A549 (cell line): ENCODE results near the gene UGT3A1. TPM values are rescaled to one million over a fixed set of nuclear protein-coding genes. Genes with fewer than 3 reads are reported as not detected.

Experiments
- ATAC-seq, 2 experiments: fragments of 200-7000 bp in 1 of 2; fragments of >200 bp in 1 of 2; cut with Nextera tagmentation in 1 of 2; cut with Tn5 transposase in 1 of 2; 3 replicates each; pipeline versions ENCODE4 v1.8.0 to v1.9.1; 2018 to 2020; ENCODE audit warnings: mild to moderate bottlenecking in 1 of 2, moderate library complexity in 1 of 2
- CTCF ChIA-PET: fragments of 300-600 bp; sonication (Branson Sonifier 250); formaldehyde crosslinking; extraction: SDS; loops from one replicate; lab custom pipeline; 2021; ENCODE audit warnings: antibody characterized with exemption, inconsistent platforms; lab: Yijun Ruan, JAX
- POLR2A ChIA-PET: fragments of 350-600 bp; formaldehyde crosslinking; extraction: SDS; loops from one replicate; lab custom pipeline; 2021; ENCODE audit warnings: antibody characterized with exemption, inconsistent platforms; lab: Yijun Ruan, JAX
- DNase-seq, 2 experiments: peaks; one replicate each; pipeline versions ENCODE4 v3.0.0 to v3.0.0-alpha.2; 2011 to 2016; ENCODE audit warnings: low read depth in 1 of 2, low spot score in 1 of 2
- FAIRE-seq: peaks from 2 replicates; lab custom pipeline; 2011; peaks lifted over from hg19 to GRCh38; lab: Jason Lieb, UNC
- H3K27ac ChIP-seq, 2 experiments: fragments of >200 bp; sonication (Bioruptor Twin); formaldehyde crosslinking; 3 replicates each; pipeline ENCODE4 v1.5.1; 2016 to 2017
- H3K4me1 ChIP-seq: fragments of >200 bp; sonication (Bioruptor Twin); formaldehyde crosslinking; 3 replicates; pipeline ENCODE4 v1.6.1; 2016
- H3K4me2 ChIP-seq: fragments of >200 bp; sonication (Bioruptor Twin); formaldehyde crosslinking; 3 replicates; pipeline ENCODE4 v1.6.1; 2016
- H3K4me3 ChIP-seq: fragments of >200 bp; sonication (Bioruptor Twin); formaldehyde crosslinking; 3 replicates; pipeline ENCODE4 v1.5.1; 2016
- H3K9me3 ChIP-seq: fragments of >200 bp; sonication (Bioruptor Twin); formaldehyde crosslinking; 3 replicates; pipeline ENCODE4 v1.6.1; 2016
- EP300 ChIP-seq, 2 experiments: fragments of >200 bp; sonication (Bioruptor Twin); formaldehyde crosslinking; IDR thresholded peaks; 2 replicates in 1 of 2; 3 replicates in 1 of 2; pipeline ENCODE4 v1.6.1; 2016 to 2017
- ESRRA ChIP-seq: fragments of 150-350 bp; IDR thresholded peaks from 2 replicates; pipeline ENCODE4 v1.6.1; 2014; ENCODE audit warnings: mild to moderate bottlenecking, low read length, borderline replicate concordance
- FOSL2 ChIP-seq, 2 experiments: fragments of 450-650 bp in 1 of 2; fragments of >200 bp in 1 of 2; sonication (Bioruptor Twin) in 1 of 2; formaldehyde crosslinking; IDR thresholded peaks; 2 replicates each; pipeline versions ENCODE4 v1.5.0 to v1.6.1; 2016 to 2020; ENCODE audit warnings: mild to moderate bottlenecking in 1 of 2, moderate library complexity in 1 of 2
- JUN ChIP-seq, 2 experiments: fragments of >200 bp; sonication (Bioruptor Twin); formaldehyde crosslinking; IDR thresholded peaks; 2 replicates in 1 of 2; 3 replicates in 1 of 2; pipeline ENCODE4 v1.6.1; 2016 to 2017
- JUNB ChIP-seq: fragments of >200 bp; sonication (Bioruptor Twin); formaldehyde crosslinking; IDR thresholded peaks from 2 replicates; pipeline ENCODE4 v1.6.1; 2016
- KDM1A ChIP-seq: fragments of 200-600 bp; sonication (generic); IDR thresholded peaks from 2 replicates; pipeline ENCODE4 v1.6.1; 2016; ENCODE audit warnings: low read depth, mild to moderate bottlenecking
- KDM5A ChIP-seq: fragments of 200-600 bp; sonication (generic); IDR thresholded peaks from 2 replicates; pipeline ENCODE4 v1.6.1; 2016; ENCODE audit warnings: antibody characterized with exemption, mild to moderate bottlenecking
- MAFK ChIP-seq: fragments of 450-650 bp; IDR thresholded peaks from 2 replicates; pipeline ENCODE4 v1.6.1; 2014; ENCODE audit not compliant: partially characterized antibody
- NFE2L2 ChIP-seq: fragments of 150-350 bp; conservative IDR thresholded peaks from 2 replicates; pipeline ENCODE4 v1.6.1; 2014; ENCODE audit warnings: low read length
- NR3C1 ChIP-seq: fragments of >200 bp; sonication (Bioruptor Twin); formaldehyde crosslinking; IDR thresholded peaks from 3 replicates; pipeline ENCODE4 v1.6.1; 2017
- POLR2A ChIP-seq: IDR thresholded peaks from 2 replicates; pipeline ENCODE4 v1.6.1; 2012; ENCODE audit warnings: mild to moderate bottlenecking, low read length
- POLR2AphosphoS2 ChIP-seq: conservative IDR thresholded peaks from 2 replicates; pipeline ENCODE4 v1.6.1; 2012; ENCODE audit warnings: low read length, improper control_type of control experiment, inconsistent platforms
- RARB ChIP-seq: fragments of 250-450 bp; sonication (Bioruptor Pico); IDR thresholded peaks from 2 replicates; pipeline ENCODE4 v1.8.0; 2021; ENCODE audit warnings: mild to moderate bottlenecking, moderate library complexity
- RCOR1 ChIP-seq: fragments of 150-350 bp; IDR thresholded peaks from 2 replicates; pipeline ENCODE4 v1.6.1; 2014; ENCODE audit warnings: antibody characterized with exemption, low read length, low read depth
- RFX5 ChIP-seq: fragments of 450-650 bp; IDR thresholded peaks from 2 replicates; pipeline ENCODE4 v1.7.1; 2014; ENCODE audit warnings: antibody characterized with exemption, mild to moderate bottlenecking, moderate library complexity
- ZC3H11A ChIP-seq: fragments of 450-650 bp; IDR thresholded peaks from 2 replicates; pipeline ENCODE4 v1.6.1; 2014; ENCODE audit warnings: antibody characterized with exemption, mild to moderate bottlenecking
- ZFP36 ChIP-seq: fragments of 450-650 bp; IDR thresholded peaks from 2 replicates; pipeline ENCODE4 v1.6.1; 2014; ENCODE audit warnings: borderline replicate concordance; ENCODE audit not compliant: partially characterized antibody
- WGBS: methylation state at CpG from one replicate; pipeline ENCODE4 v1.1.6; 2017; ENCODE audit errors: missing lambda C conversion rate; 5-methylcytosine and 5-hydroxymethylcytosine counted together
- polyA plus RNA-seq, 4 experiments: library from polyadenylated mRNA; depleted of rRNA in 3 of 4; stranded (reverse); fragments of >200 nt; fragmentation: RNase III in 1 of 4; extraction: RNeasy Plus Mini Kit Qiagen cat#74134 plus additional on column Dnase treatment in 1 of 4; gene quantifications; 2 replicates in 3 of 4; 3 replicates in 1 of 4; pipeline ENCODE4 v1.2.3, GENCODE V29; 2011 to 2017
- TF ChIP-seq, protein P1 (sequence below): fragments of >200 bp; sonication (Bioruptor Twin); formaldehyde crosslinking; IDR thresholded peaks from 3 replicates; pipeline ENCODE4 v1.5.1; 2016
- TF ChIP-seq, protein P2 (sequence below): fragments of >200 bp; sonication (Bioruptor Twin); formaldehyde crosslinking; IDR thresholded peaks from 3 replicates; pipeline ENCODE4 v1.6.1; 2016
- TF ChIP-seq, protein P3 (sequence below): fragments of 200-600 bp; sonication (generic); IDR thresholded peaks from 2 replicates; pipeline ENCODE4 v1.6.1; 2016; ENCODE audit warnings: antibody characterized with exemption, mild to moderate bottlenecking, moderate library complexity
- TF ChIP-seq, protein P4 (sequence below): IDR thresholded peaks from 2 replicates; pipeline ENCODE4 v1.6.1; 2012; ENCODE audit warnings: low read depth, borderline replicate concordance

The UGT3A1 gene
- polyA plus RNA-seq, 2 of the 4 experiments (the other 2 are of a cell fraction): not detected

DNA sequence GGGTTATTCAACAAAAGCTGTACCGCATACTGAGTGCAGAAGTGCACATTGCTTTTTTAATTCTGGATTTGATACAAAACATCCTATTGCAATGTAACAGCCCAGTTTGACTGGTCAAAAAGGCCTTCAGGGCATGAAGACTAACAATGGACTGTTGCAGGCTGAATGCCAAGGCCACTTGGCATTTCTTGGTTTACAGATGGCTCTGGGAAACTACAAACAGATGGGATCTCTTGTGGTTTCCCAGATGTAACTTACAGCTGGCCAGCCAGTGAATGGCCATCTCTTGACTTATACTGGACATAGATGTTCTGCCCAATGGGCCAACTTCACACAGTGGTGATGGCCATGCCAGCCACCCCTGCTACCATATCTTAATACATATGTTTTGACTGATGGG, 38.7 kb upstream of the UGT3A1 start (continued):
- TF ChIP-seq RFX5: no peak
- TF ChIP-seq ZFP36: no peak
- TF ChIP-seq POLR2A: no peak
- TF ChIP-seq POLR2AphosphoS2: no peak
- no peak for TF ChIP-seq JUNB
- TF ChIP-seq ZC3H11A: no peak
- TF ChIP-seq, protein P1, sequence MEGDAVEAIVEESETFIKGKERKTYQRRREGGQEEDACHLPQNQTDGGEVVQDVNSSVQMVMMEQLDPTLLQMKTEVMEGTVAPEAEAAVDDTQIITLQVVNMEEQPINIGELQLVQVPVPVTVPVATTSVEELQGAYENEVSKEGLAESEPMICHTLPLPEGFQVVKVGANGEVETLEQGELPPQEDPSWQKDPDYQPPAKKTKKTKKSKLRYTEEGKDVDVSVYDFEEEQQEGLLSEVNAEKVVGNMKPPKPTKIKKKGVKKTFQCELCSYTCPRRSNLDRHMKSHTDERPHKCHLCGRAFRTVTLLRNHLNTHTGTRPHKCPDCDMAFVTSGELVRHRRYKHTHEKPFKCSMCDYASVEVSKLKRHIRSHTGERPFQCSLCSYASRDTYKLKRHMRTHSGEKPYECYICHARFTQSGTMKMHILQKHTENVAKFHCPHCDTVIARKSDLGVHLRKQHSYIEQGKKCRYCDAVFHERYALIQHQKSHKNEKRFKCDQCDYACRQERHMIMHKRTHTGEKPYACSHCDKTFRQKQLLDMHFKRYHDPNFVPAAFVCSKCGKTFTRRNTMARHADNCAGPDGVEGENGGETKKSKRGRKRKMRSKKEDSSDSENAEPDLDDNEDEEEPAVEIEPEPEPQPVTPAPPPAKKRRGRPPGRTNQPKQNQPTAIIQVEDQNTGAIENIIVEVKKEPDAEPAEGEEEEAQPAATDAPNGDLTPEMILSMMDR: no peak
- TF ChIP-seq, protein P2, sequence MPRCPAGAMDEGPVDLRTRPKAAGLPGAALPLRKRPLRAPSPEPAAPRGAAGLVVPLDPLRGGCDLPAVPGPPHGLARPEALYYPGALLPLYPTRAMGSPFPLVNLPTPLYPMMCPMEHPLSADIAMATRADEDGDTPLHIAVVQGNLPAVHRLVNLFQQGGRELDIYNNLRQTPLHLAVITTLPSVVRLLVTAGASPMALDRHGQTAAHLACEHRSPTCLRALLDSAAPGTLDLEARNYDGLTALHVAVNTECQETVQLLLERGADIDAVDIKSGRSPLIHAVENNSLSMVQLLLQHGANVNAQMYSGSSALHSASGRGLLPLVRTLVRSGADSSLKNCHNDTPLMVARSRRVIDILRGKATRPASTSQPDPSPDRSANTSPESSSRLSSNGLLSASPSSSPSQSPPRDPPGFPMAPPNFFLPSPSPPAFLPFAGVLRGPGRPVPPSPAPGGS: no peak
- no peak for TF ChIP-seq FOSL2 (IDR thresholded peaks at IDR 0.05)
- no peak for TF ChIP-seq FOSL2 (CRISPR knock-in tag; IDR thresholded peaks at IDR 0.05)

DNA sequence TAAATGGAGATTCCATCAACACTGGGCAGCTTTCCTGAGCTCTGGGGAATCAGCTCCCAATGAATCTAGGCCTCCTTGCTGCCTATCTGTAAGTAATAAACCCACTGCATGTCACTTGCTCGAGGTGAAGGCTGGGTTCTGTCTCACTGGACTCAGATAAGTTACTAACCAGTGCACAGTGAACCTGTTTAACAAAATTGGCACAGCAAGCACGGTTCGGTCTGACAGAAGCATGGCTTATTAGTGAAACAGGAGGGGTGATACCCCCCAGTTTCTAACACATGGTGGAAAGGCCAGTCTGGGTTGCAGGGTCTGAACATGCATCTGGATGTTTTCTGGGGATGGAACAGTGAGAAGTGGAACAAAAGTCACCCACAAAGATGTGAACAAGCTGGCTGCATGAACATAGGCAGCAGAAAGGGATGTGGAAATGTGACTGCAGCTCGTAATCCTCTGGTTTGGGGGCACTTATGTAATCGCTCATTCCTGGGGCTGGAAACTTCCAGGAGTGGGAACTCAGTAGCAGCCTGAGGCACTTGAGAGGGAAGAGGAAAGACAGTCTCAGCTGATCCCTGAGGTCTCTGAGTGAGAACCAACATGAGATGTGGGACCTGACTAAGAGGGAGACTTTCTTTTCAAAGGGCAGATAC, 37.8 kb upstream of the UGT3A1 start:
- H3K4me1 ChIP-seq: no peaks in the 10 kb centered on the region
- no peak overlapping the region for H3K4me3 ChIP-seq
- H3K4me2 ChIP-seq: no peak overlapping the region
- H3K27ac ChIP-seq: no peak overlapping the region
- ATAC-seq (no peak), DNase-seq (no peak), FAIRE-seq (no peak)
- ChIA-PET POLR2A (no interaction called here), CTCF (no interaction called here)
- TF ChIP-seq RFX5 (no peak), POLR2A (no peak), MAFK (no peak), ESRRA (no peak)
- no peaks in the 10 kb centered on the region for H3K9me3 ChIP-seq
- WGBS: 8% methylated on average over 5 of the region's 5 CpGs

DNA sequence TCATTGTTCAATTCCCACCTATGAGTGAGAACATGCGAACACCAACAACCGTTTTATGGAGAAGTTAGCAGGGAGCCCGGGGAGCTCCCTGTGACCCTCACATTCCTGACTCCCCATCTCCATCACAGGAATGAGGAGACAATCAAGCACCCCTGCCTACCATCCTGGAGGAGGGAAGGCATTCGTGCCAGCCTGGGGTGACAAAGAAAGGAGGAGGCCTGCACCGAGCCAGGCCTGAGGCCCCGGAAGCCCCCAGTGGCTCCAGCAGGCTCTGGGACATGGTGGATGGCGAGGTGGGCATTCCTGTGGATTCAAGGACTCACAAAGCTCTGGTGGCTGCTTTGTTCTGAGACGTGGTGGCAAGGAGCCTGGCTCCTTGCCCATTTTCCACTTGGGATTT, 36.5 kb upstream of the UGT3A1 start:
- Histone ChIP-seq H3K9me3 (no peaks in the 10 kb centered on the region), H3K4me2 (no peak overlapping the region), H3K27ac (no peak overlapping the region), H3K4me1 (no peaks in the 10 kb centered on the region), H3K4me3 (no peak overlapping the region)
- no peak for ATAC-seq
- ChIA-PET CTCF (no interaction called here), POLR2A (no interaction called here)
- DNase-seq: no peak
- WGBS: 19% methylated on average over 6 of the region's 8 CpGs
- TF ChIP-seq JUN (IDR thresholded peaks at IDR 0.05) (no peak), RARB (CRISPR knock-in tag) (no peak), NFE2L2 (no peak), KDM5A (no peak), KDM1A (no peak), RCOR1 (no peak), NR3C1 (no peak), JUNB (no peak), EP300 (IDR thresholded peaks at IDR 0.05) (no peak)
- TF ChIP-seq, protein P3, sequence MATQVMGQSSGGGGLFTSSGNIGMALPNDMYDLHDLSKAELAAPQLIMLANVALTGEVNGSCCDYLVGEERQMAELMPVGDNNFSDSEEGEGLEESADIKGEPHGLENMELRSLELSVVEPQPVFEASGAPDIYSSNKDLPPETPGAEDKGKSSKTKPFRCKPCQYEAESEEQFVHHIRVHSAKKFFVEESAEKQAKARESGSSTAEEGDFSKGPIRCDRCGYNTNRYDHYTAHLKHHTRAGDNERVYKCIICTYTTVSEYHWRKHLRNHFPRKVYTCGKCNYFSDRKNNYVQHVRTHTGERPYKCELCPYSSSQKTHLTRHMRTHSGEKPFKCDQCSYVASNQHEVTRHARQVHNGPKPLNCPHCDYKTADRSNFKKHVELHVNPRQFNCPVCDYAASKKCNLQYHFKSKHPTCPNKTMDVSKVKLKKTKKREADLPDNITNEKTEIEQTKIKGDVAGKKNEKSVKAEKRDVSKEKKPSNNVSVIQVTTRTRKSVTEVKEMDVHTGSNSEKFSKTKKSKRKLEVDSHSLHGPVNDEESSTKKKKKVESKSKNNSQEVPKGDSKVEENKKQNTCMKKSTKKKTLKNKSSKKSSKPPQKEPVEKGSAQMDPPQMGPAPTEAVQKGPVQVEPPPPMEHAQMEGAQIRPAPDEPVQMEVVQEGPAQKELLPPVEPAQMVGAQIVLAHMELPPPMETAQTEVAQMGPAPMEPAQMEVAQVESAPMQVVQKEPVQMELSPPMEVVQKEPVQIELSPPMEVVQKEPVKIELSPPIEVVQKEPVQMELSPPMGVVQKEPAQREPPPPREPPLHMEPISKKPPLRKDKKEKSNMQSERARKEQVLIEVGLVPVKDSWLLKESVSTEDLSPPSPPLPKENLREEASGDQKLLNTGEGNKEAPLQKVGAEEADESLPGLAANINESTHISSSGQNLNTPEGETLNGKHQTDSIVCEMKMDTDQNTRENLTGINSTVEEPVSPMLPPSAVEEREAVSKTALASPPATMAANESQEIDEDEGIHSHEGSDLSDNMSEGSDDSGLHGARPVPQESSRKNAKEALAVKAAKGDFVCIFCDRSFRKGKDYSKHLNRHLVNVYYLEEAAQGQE: no peak
- TF ChIP-seq, protein P4, sequence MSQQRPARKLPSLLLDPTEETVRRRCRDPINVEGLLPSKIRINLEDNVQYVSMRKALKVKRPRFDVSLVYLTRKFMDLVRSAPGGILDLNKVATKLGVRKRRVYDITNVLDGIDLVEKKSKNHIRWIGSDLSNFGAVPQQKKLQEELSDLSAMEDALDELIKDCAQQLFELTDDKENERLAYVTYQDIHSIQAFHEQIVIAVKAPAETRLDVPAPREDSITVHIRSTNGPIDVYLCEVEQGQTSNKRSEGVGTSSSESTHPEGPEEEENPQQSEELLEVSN: no peak
- TF ChIP-seq, protein P1: no peak
- TF ChIP-seq, protein P2: no peak
- no peak for FAIRE-seq
